ENCODE results near the gene TBCB. TPM values are rescaled to one million over a fixed set of nuclear protein-coding genes. Genes with fewer than 3 reads are reported as not detected.

The TBCB gene
- total and polyA plus RNA-seq, 2 experiments from 2014 or later = 123 to 149 TPM

GRCh38 chr19:36141039-36141927, 26.0 kb downstream of the TBCB start:
- TF ChIP-seq EZH2 (IDR thresholded peaks at IDR 0.05; ENCODE audit: borderline replicate concordance) (no peak), EZH2phosphoT487 (IDR thresholded peaks at IDR 0.05; ENCODE audit: low read depth, severe bottlenecking, unreplicated experiment) (no peak), CTCF (IDR thresholded peaks at IDR 0.05; ENCODE audit: poor library complexity) (no peak)
- Histone ChIP-seq H3K79me2 (peaks cover 25% of the 10 kb centered on the region), H3K27ac (peak overlapping the region; percentile 100), H3K9me2 (replicated peaks; ENCODE audit: insufficient read depth) (no peaks in the 10 kb centered on the region), H3K4me3 (peak overlapping the region; percentile 98), H4K20me1 (ENCODE audit: insufficient read depth, poor library complexity, severe bottlenecking) (peaks cover 9% of the 10 kb centered on the region), H3K4me1 (ENCODE audit: insufficient read depth) (no peaks in the 10 kb centered on the region), H2AFZ (peak overlapping the region; percentile 62), H3K36me3 (replicated peaks; ENCODE audit: insufficient read depth, low read depth) (no peaks in the 10 kb centered on the region), H3K4me2 (peak overlapping the region; percentile 93), H3K9me3 (ENCODE audit: low read depth) (no peaks in the 10 kb centered on the region), H3K27me3 (no peaks in the 10 kb centered on the region)
- DNase-seq (ENCODE audit: low spot score) = peak; percentile 94
- WGBS (ENCODE audit: low lambda C conversion rate, missing lambda C conversion rate) = 25% methylated on average over 32 of the region's 42 CpGs

GRCh38 chr19:36142046-36142445, 26.8 kb downstream of the TBCB start:
- Histone ChIP-seq H3K27ac (no peak overlapping the region), H3K9me3 (ENCODE audit: low read depth) (no peaks in the 10 kb centered on the region), H2AFZ (no peak overlapping the region), H3K4me2 (peak overlapping the region; percentile 93), H3K27me3 (no peaks in the 10 kb centered on the region), H3K9me2 (replicated peaks; ENCODE audit: insufficient read depth) (no peaks in the 10 kb centered on the region), H3K79me2 (peaks cover 25% of the 10 kb centered on the region), H3K4me1 (ENCODE audit: insufficient read depth) (no peaks in the 10 kb centered on the region), H3K4me3 (no peak overlapping the region), H4K20me1 (ENCODE audit: insufficient read depth, poor library complexity, severe bottlenecking) (peaks cover 9% of the 10 kb centered on the region), H3K36me3 (replicated peaks; ENCODE audit: insufficient read depth, low read depth) (no peaks in the 10 kb centered on the region)
- no peak for DNase-seq (ENCODE audit: low spot score)
- TF ChIP-seq EZH2 (IDR thresholded peaks at IDR 0.05; ENCODE audit: borderline replicate concordance) (no peak), EZH2phosphoT487 (IDR thresholded peaks at IDR 0.05; ENCODE audit: low read depth, severe bottlenecking, unreplicated experiment) (no peak), CTCF (IDR thresholded peaks at IDR 0.05; ENCODE audit: poor library complexity) (no peak)
- WGBS (ENCODE audit: low lambda C conversion rate, missing lambda C conversion rate) = 98% methylated on average over 8 of the region's 14 CpGs

GRCh38 chr19:36142496-36142895, 27.2 kb downstream of the TBCB start:
- no peaks in the 10 kb centered on the region for H3K9me3 ChIP-seq (ENCODE audit: low read depth)
- 97% methylated on average over 9 of the region's 9 CpGs for WGBS (ENCODE audit: low lambda C conversion rate, missing lambda C conversion rate)
- peaks cover 25% of the 10 kb centered on the region for H3K79me2 ChIP-seq
- no peak overlapping the region for H3K4me2 ChIP-seq
- TF ChIP-seq CTCF (IDR thresholded peaks at IDR 0.05; ENCODE audit: poor library complexity) (no peak), EZH2phosphoT487 (IDR thresholded peaks at IDR 0.05; ENCODE audit: low read depth, severe bottlenecking, unreplicated experiment) (no peak), EZH2 (IDR thresholded peaks at IDR 0.05; ENCODE audit: borderline replicate concordance) (no peak)
- no peaks in the 10 kb centered on the region for H3K4me1 ChIP-seq (ENCODE audit: insufficient read depth)
- no peak overlapping the region for H3K27ac ChIP-seq
- no peaks in the 10 kb centered on the region for H3K27me3 ChIP-seq
- no peaks in the 10 kb centered on the region for H3K36me3 ChIP-seq (replicated peaks; ENCODE audit: insufficient read depth, low read depth)
- H3K9me2 ChIP-seq (replicated peaks; ENCODE audit: insufficient read depth) = no peaks in the 10 kb centered on the region
- no peak overlapping the region for H3K4me3 ChIP-seq
- DNase-seq (ENCODE audit: low spot score) = no peak
- peaks cover 9% of the 10 kb centered on the region for H4K20me1 ChIP-seq (ENCODE audit: insufficient read depth, poor library complexity, severe bottlenecking)
- H2AFZ ChIP-seq = no peak overlapping the region
